ENCODE results near the gene CPM. TPM values are rescaled to one million over a fixed set of nuclear protein-coding genes. Genes with fewer than 3 reads are reported as not detected.

Gene CPM
- total and polyA plus RNA-seq, 8 donors = 5.7 to 103 (median 45.8) TPM

DNA sequence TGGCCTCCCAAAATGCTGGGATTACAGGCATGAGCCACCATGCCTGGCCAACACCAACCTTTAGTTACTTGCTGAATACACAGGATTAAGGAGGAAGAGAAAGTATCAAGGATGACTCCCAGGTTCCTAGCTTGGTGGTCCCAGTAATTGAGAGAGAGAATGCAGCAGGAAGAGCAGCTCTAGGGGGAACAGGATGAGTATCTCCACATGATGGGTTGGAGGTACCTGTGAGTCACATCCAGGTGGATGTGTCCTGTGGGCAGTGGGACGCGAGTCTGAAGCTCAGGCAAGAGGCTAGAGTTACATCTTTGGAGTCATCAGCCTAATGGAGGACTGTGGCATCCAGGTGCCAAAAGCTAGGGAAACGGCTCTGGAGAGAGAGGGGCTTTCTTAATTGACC lies 77.9 kb downstream of the CPM start:
- 92 to 97% (median 95%) methylated on average over 3 of the region's 3 CpGs for WGBS, 5 donors
- intact Hi-C loops (cut with DNase I; ENCODE audit: low total_unique reads) = no loop called here
- Histone ChIP-seq H3K27me3 (no peaks in the 10 kb centered on the region), H3K36me3 (peaks cover 0 to 37% (median 24%) of the 10 kb centered on the region in 4 donors), H3K4me1 (no peaks in the 10 kb centered on the region), H3K9me3 (no peaks in the 10 kb centered on the region), H3K4me3 (no peak overlapping the region), H3K27ac (no peak overlapping the region)
- TF ChIP-seq, protein P1, sequence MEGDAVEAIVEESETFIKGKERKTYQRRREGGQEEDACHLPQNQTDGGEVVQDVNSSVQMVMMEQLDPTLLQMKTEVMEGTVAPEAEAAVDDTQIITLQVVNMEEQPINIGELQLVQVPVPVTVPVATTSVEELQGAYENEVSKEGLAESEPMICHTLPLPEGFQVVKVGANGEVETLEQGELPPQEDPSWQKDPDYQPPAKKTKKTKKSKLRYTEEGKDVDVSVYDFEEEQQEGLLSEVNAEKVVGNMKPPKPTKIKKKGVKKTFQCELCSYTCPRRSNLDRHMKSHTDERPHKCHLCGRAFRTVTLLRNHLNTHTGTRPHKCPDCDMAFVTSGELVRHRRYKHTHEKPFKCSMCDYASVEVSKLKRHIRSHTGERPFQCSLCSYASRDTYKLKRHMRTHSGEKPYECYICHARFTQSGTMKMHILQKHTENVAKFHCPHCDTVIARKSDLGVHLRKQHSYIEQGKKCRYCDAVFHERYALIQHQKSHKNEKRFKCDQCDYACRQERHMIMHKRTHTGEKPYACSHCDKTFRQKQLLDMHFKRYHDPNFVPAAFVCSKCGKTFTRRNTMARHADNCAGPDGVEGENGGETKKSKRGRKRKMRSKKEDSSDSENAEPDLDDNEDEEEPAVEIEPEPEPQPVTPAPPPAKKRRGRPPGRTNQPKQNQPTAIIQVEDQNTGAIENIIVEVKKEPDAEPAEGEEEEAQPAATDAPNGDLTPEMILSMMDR (IDR thresholded peaks at IDR 0.05) = no peak
- TF ChIP-seq EP300 (IDR thresholded peaks at IDR 0.05) (no peak), POLR2AphosphoS5 (IDR thresholded peaks at IDR 0.05) (no peak), POLR2A (IDR thresholded peaks at IDR 0.05) (no peak)
- DNase-seq = no peak

DNA sequence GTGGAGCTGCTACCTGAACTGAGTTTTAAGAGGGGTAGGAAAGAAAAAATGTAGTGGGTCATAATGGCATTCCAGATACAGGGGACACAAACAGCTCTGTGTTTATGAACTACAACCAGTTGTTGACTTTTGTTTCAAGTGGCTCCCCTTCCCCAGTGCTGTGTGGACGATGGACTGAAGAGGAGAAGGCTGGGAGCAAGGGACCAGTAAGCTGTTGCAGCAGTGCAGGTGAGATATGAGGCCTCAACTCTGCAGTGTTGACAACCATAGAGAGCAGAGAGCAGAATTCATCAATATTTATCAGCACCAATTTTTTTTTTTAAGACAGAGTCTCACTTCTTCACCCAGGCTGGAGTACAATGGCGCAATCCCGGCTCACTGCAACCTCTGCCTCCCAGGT lies 78.4 kb downstream of the CPM start:
- no peaks in the 10 kb centered on the region for H3K4me1 ChIP-seq
- intact Hi-C loops (cut with DNase I; ENCODE audit: low total_unique reads) = no loop called here
- WGBS, 5 donors = 88 to 93% (median 90%) methylated on average over 3 of the region's 3 CpGs

DNA sequence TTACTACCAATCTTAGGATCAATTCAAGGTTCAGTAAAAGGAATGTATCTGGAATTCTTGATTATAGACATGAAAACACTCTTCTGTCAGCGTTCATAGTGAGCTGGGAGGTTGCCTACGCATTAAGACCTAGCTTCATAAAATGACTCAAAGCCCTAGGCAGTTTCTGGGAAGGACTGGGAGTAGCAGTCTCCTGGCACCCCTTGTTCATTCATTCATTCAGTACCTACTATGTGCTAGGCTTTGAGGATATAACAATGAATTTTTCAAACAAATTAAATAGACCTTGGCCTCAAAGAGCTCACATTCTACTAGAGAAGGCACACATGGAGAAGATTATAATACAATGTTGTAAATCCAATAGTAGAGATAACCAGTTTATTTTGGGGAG lies 78.9 kb downstream of the CPM start:
- intact Hi-C loops (cut with DNase I; ENCODE audit: low total_unique reads) = no loop called here
- H3K4me3 ChIP-seq = no peak overlapping the region
- 73 to 94% (median 89%) methylated on average over 2 of the region's 2 CpGs for WGBS, 5 donors
- TF ChIP-seq, protein P1 (IDR thresholded peaks at IDR 0.05) = no peak
- no peak for TF ChIP-seq EP300 (IDR thresholded peaks at IDR 0.05)
- no peak for TF ChIP-seq POLR2AphosphoS5 (IDR thresholded peaks at IDR 0.05)
- H3K27me3 ChIP-seq = no peaks in the 10 kb centered on the region
- no peaks in the 10 kb centered on the region for H3K9me3 ChIP-seq
- H3K36me3 ChIP-seq = peaks cover 0 to 37% (median 24%) of the 10 kb centered on the region in 4 donors
- DNase-seq = no peak
- H3K4me1 ChIP-seq = no peaks in the 10 kb centered on the region
- no peak overlapping the region for H3K27ac ChIP-seq

More for the DNA sequence above, 78.4 kb downstream of the CPM start:
- DNase-seq = no peak
- H3K9me3 ChIP-seq = no peaks in the 10 kb centered on the region
- TF ChIP-seq EP300 (IDR thresholded peaks at IDR 0.05) = no peak
- TF ChIP-seq, protein P1 (IDR thresholded peaks at IDR 0.05) = no peak
- TF ChIP-seq POLR2AphosphoS5 (IDR thresholded peaks at IDR 0.05) = no peak
- TF ChIP-seq POLR2A (IDR thresholded peaks at IDR 0.05) = no peak
- no peak overlapping the region for H3K4me3 ChIP-seq
- no peaks in the 10 kb centered on the region for H3K27me3 ChIP-seq
- H3K36me3 ChIP-seq = peaks cover 0 to 37% (median 24%) of the 10 kb centered on the region in 4 donors
- H3K27ac ChIP-seq = no peak overlapping the region

DNA sequence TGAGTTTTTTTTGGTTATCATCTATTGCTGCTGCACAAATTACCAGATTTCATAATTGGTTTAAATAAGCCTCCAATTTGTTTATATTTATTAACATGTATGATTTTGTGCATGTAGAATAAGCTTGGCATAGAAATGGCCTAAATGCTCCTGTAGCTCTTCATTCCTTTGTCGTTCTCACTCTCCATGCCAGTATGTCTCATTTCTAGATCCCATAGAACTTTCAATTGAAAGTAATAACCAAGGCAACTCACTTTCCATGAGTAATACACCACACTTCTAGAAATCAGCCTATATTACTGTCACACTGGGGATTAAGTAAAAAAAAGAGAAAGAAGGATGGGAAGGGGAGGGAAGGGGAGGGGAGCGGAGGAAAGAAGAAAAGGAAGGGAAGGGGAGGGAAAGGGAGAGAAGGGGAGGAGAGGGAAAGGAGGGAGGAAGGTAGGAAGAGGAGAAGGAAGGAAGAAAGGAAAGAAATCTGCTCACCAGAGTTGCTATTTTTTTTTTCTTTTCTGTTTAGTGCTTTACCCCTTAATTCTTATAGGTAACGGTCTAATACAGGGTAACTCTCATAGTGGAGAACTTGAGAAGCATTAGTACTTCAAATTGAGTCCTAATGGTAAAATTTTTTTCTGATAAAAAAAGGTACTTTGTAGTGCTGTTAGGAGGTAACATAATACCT lies 79.4 kb downstream of the CPM start:
- Histone ChIP-seq H3K4me3 (no peak overlapping the region), H3K27ac (no peak overlapping the region), H3K9me3 (no peaks in the 10 kb centered on the region), H3K36me3 (peaks cover 0 to 34% (median 24%) of the 10 kb centered on the region in 4 donors), H3K27me3 (no peaks in the 10 kb centered on the region), H3K4me1 (no peaks in the 10 kb centered on the region)
- WGBS, 5 donors = 81 to 89% (median 85%) methylated on average over 3 of the region's 3 CpGs
- TF ChIP-seq POLR2AphosphoS5 (IDR thresholded peaks at IDR 0.05) (no peak), POLR2A (IDR thresholded peaks at IDR 0.05) (no peak), EP300 (IDR thresholded peaks at IDR 0.05) (no peak)
- TF ChIP-seq, protein P1 (IDR thresholded peaks at IDR 0.05) = no peak
- intact Hi-C loops (cut with DNase I; ENCODE audit: low total_unique reads) = no loop called here
- DNase-seq = no peak
